NCI-H2196 treated with DMSO at 0.1 percent for 48 hours (cell line): ENCODE measurements around the gene ATOX1.

Experiments
- DNase-seq: peaks from one replicate; lab custom pipeline; 2025; ENCODE audit not compliant: unreplicated experiment; lab: John Stamatoyannopoulos, UW

ATOX1 gene

GRCh38 chr5:151770383-151771258 lies 12.2 kb upstream of the ATOX1 start:
- peak; percentile 34 for DNase-seq

GRCh38 chr5:151766975-151767374 lies 8.5 kb upstream of the ATOX1 start:
- no peak for DNase-seq

GRCh38 chr5:151764801-151765200 lies 6.4 kb upstream of the ATOX1 start:
- no peak for DNase-seq

GRCh38 chr5:151758141-151758429 lies 346 bp downstream of the ATOX1 start:
- no peak for DNase-seq

- DNase-seq = no peak
Measured at GRCh38 chr5:151757233-151758140, 944 bp downstream of the ATOX1 start.

- no peak for DNase-seq
Measured at GRCh38 chr5:151755383-151755782, 3.0 kb downstream of the ATOX1 start.

GRCh38 chr5:151751593-151751992 lies 6.8 kb downstream of the ATOX1 start:
- no peak for DNase-seq

GRCh38 chr5:151751091-151751490 lies 7.3 kb downstream of the ATOX1 start:
- DNase-seq = no peak

- DNase-seq = no peak
Measured at GRCh38 chr5:151750121-151750520, 8.3 kb downstream of the ATOX1 start.

GRCh38 chr5:151745071-151745705 lies 13.2 kb downstream of the ATOX1 start:
- no peak for DNase-seq

- DNase-seq = no peak
Measured at GRCh38 chr5:151743530-151743929, 14.9 kb downstream of the ATOX1 start.

- DNase-seq = no peak
Measured at GRCh38 chr5:151742870-151743294, 15.5 kb downstream of the ATOX1 start.

GRCh38 chr5:151741678-151742423 lies 16.6 kb downstream of the ATOX1 start:
- DNase-seq = no peak

- no peak for DNase-seq
Measured at GRCh38 chr5:151740958-151741373, 17.5 kb downstream of the ATOX1 start.

- DNase-seq = peak; percentile 17
Measured at GRCh38 chr5:151740336-151740942, 18.0 kb downstream of the ATOX1 start.

GRCh38 chr5:151739939-151740335 lies 18.5 kb downstream of the ATOX1 start:
- DNase-seq = no peak

GRCh38 chr5:151739395-151739794 lies 19.0 kb downstream of the ATOX1 start:
- DNase-seq = no peak

- DNase-seq = no peak
Measured at GRCh38 chr5:151738125-151738848, 20.1 kb downstream of the ATOX1 start.

- no peak for DNase-seq
Measured at GRCh38 chr5:151737431-151737830, 21.0 kb downstream of the ATOX1 start.

- no peak for DNase-seq
Measured at GRCh38 chr5:151735646-151736045, 22.8 kb downstream of the ATOX1 start.
